Measurements from ENCODE around the gene LIPC.

The LIPC gene

GRCh38 chr15:58582160-58582559 lies 150.4 kb downstream of the LIPC start:
- no CpG with 5 or more reads among the region's 3 CpGs for WGBS, 2 donors (ENCODE audit: extremely low coverage in 2 of 2, insufficient read length in 2 of 2, insufficient replicate concordance in 1 of 2)
- Histone ChIP-seq H3K23ac (ENCODE audit: low read depth, low read length, poor library complexity) (no peak overlapping the region), H3K79me1 (ENCODE audit: low read depth, low read length) (no peaks in the 10 kb centered on the region), H3K9me3 (replicated peaks in 1 of 2; ENCODE audit: control insufficient read depth in 2 of 2, insufficient read depth in 1 of 2, low read depth in 1 of 2, low read length in 2 of 2) (no peaks in the 10 kb centered on the region), H3K27ac (replicated peaks; ENCODE audit: low read length) (no peak overlapping the region), H3K4me3 (ENCODE audit: low read length in 2 of 2) (no peak overlapping the region), H3K4me2 (ENCODE audit: insufficient read depth, low read length, poor library complexity, severe bottlenecking) (no peak overlapping the region), H2AFZ (ENCODE audit: low read length) (no peak overlapping the region), H3K4ac (ENCODE audit: low read length) (no peak overlapping the region), H4K91ac (ENCODE audit: low read depth, low read length, poor library complexity) (no peak overlapping the region), H2BK120ac (ENCODE audit: low read depth, low read length) (no peak overlapping the region), H3K14ac (ENCODE audit: low read length) (no peak overlapping the region), H3K27me3 (ENCODE audit: control insufficient read depth in 3 of 3, insufficient read depth in 3 of 3, low read depth in 1 of 3, low read length in 3 of 3) (no peaks in the 10 kb centered on the region), H3K9ac (ENCODE audit: low read depth, low read length, poor library complexity) (no peak overlapping the region), H3K18ac (ENCODE audit: low read length) (no peak overlapping the region), H4K8ac (ENCODE audit: low read depth, low read length) (no peak overlapping the region), H2BK5ac (ENCODE audit: low read length) (no peak overlapping the region), H2BK12ac (ENCODE audit: low read length) (no peak overlapping the region), H2AK5ac (ENCODE audit: low read depth, low read length) (no peak overlapping the region), H3K4me1 (ENCODE audit: control insufficient read depth in 2 of 2, insufficient read depth in 1 of 2, low read depth in 1 of 2, low read length in 2 of 2) (peaks cover 0 to 2% of the 10 kb centered on the region in 2 donors), H2BK15ac (ENCODE audit: low read length) (no peak overlapping the region), H3K36me3 (replicated peaks in 1 of 2; ENCODE audit: control insufficient read depth in 2 of 2, insufficient read depth in 2 of 2, low read length in 2 of 2) (no peaks in the 10 kb centered on the region)
- DNase-seq (ENCODE audit: low spot score): no peak

- Histone ChIP-seq H3K4me3 (ENCODE audit: low read length in 2 of 2) (no peak overlapping the region), H3K79me1 (ENCODE audit: low read depth, low read length) (no peaks in the 10 kb centered on the region), H2AFZ (ENCODE audit: low read length) (no peak overlapping the region), H2BK15ac (ENCODE audit: low read length) (no peak overlapping the region), H2AK5ac (ENCODE audit: low read depth, low read length) (no peak overlapping the region), H3K36me3 (replicated peaks in 1 of 2; ENCODE audit: control insufficient read depth in 2 of 2, insufficient read depth in 2 of 2, low read length in 2 of 2) (no peaks in the 10 kb centered on the region), H3K9me3 (replicated peaks in 1 of 2; ENCODE audit: control insufficient read depth in 2 of 2, insufficient read depth in 1 of 2, low read depth in 1 of 2, low read length in 2 of 2) (no peaks in the 10 kb centered on the region), H3K18ac (ENCODE audit: low read length) (no peak overlapping the region), H3K4ac (ENCODE audit: low read length) (no peak overlapping the region), H2BK12ac (ENCODE audit: low read length) (no peak overlapping the region), H2BK120ac (ENCODE audit: low read depth, low read length) (no peak overlapping the region), H3K9ac (ENCODE audit: low read depth, low read length, poor library complexity) (no peak overlapping the region), H4K91ac (ENCODE audit: low read depth, low read length, poor library complexity) (no peak overlapping the region), H3K27ac (replicated peaks; ENCODE audit: low read length) (no peak overlapping the region), H3K4me1 (ENCODE audit: control insufficient read depth in 2 of 2, insufficient read depth in 1 of 2, low read depth in 1 of 2, low read length in 2 of 2) (peaks cover 0 to 2% of the 10 kb centered on the region in 2 donors), H3K27me3 (ENCODE audit: control insufficient read depth in 3 of 3, insufficient read depth in 3 of 3, low read depth in 1 of 3, low read length in 3 of 3) (no peaks in the 10 kb centered on the region), H4K8ac (ENCODE audit: low read depth, low read length) (no peak overlapping the region), H3K4me2 (ENCODE audit: insufficient read depth, low read length, poor library complexity, severe bottlenecking) (no peak overlapping the region), H3K14ac (ENCODE audit: low read length) (no peak overlapping the region), H3K23ac (ENCODE audit: low read depth, low read length, poor library complexity) (no peak overlapping the region), H2BK5ac (ENCODE audit: low read length) (no peak overlapping the region)
- no CpG with 5 or more reads among the region's 3 CpGs for WGBS, 2 donors (ENCODE audit: extremely low coverage in 2 of 2, insufficient read length in 2 of 2, insufficient replicate concordance in 1 of 2)
- DNase-seq (ENCODE audit: low spot score): no peak
These were observed 151.5 kb downstream of the LIPC start for GRCh38 chr15:58583171-58583908.

GRCh38 chr15:58584789-58585461 lies 153.1 kb downstream of the LIPC start:
- Histone ChIP-seq H3K27ac (replicated peaks; ENCODE audit: low read length) (no peak overlapping the region), H4K8ac (ENCODE audit: low read depth, low read length) (no peak overlapping the region), H3K18ac (ENCODE audit: low read length) (no peak overlapping the region), H3K9ac (ENCODE audit: low read depth, low read length, poor library complexity) (no peak overlapping the region), H3K36me3 (replicated peaks in 1 of 2; ENCODE audit: control insufficient read depth in 2 of 2, insufficient read depth in 2 of 2, low read length in 2 of 2) (no peaks in the 10 kb centered on the region), H3K79me1 (ENCODE audit: low read depth, low read length) (no peaks in the 10 kb centered on the region), H3K23ac (ENCODE audit: low read depth, low read length, poor library complexity) (no peak overlapping the region), H2BK5ac (ENCODE audit: low read length) (no peak overlapping the region), H2BK120ac (ENCODE audit: low read depth, low read length) (no peak overlapping the region), H3K14ac (ENCODE audit: low read length) (no peak overlapping the region), H4K91ac (ENCODE audit: low read depth, low read length, poor library complexity) (no peak overlapping the region), H3K27me3 (ENCODE audit: control insufficient read depth in 3 of 3, insufficient read depth in 3 of 3, low read depth in 1 of 3, low read length in 3 of 3) (no peaks in the 10 kb centered on the region), H3K9me3 (replicated peaks in 1 of 2; ENCODE audit: control insufficient read depth in 2 of 2, insufficient read depth in 1 of 2, low read depth in 1 of 2, low read length in 2 of 2) (no peaks in the 10 kb centered on the region), H3K4ac (ENCODE audit: low read length) (no peak overlapping the region), H3K4me2 (ENCODE audit: insufficient read depth, low read length, poor library complexity, severe bottlenecking) (no peak overlapping the region), H2AK5ac (ENCODE audit: low read depth, low read length) (no peak overlapping the region), H3K4me3 (ENCODE audit: low read length in 2 of 2) (no peak overlapping the region), H2BK12ac (ENCODE audit: low read length) (no peak overlapping the region), H2AFZ (ENCODE audit: low read length) (no peak overlapping the region), H3K4me1 (ENCODE audit: control insufficient read depth in 2 of 2, insufficient read depth in 1 of 2, low read depth in 1 of 2, low read length in 2 of 2) (peaks cover 0 to 2% of the 10 kb centered on the region in 2 donors), H2BK15ac (ENCODE audit: low read length) (no peak overlapping the region)
- DNase-seq (ENCODE audit: low spot score): no peak
- no CpG with 5 or more reads among the region's 6 CpGs for WGBS, 2 donors (ENCODE audit: extremely low coverage in 2 of 2, insufficient read length in 2 of 2, insufficient replicate concordance in 1 of 2)

- Histone ChIP-seq H3K9me3 (replicated peaks in 1 of 2; ENCODE audit: control insufficient read depth in 2 of 2, insufficient read depth in 1 of 2, low read depth in 1 of 2, low read length in 2 of 2) (no peaks in the 10 kb centered on the region), H3K4me3 (ENCODE audit: low read length in 2 of 2) (no peak overlapping the region), H3K79me1 (ENCODE audit: low read depth, low read length) (no peaks in the 10 kb centered on the region), H3K4ac (ENCODE audit: low read length) (no peak overlapping the region), H2BK15ac (ENCODE audit: low read length) (no peak overlapping the region), H4K8ac (ENCODE audit: low read depth, low read length) (no peak overlapping the region), H3K4me2 (ENCODE audit: insufficient read depth, low read length, poor library complexity, severe bottlenecking) (no peak overlapping the region), H3K23ac (ENCODE audit: low read depth, low read length, poor library complexity) (no peak overlapping the region), H3K9ac (ENCODE audit: low read depth, low read length, poor library complexity) (no peak overlapping the region), H4K91ac (ENCODE audit: low read depth, low read length, poor library complexity) (no peak overlapping the region), H3K27ac (replicated peaks; ENCODE audit: low read length) (no peak overlapping the region), H3K14ac (ENCODE audit: low read length) (no peak overlapping the region), H2BK12ac (ENCODE audit: low read length) (no peak overlapping the region), H2AFZ (ENCODE audit: low read length) (no peak overlapping the region), H2AK5ac (ENCODE audit: low read depth, low read length) (no peak overlapping the region), H3K18ac (ENCODE audit: low read length) (no peak overlapping the region), H2BK120ac (ENCODE audit: low read depth, low read length) (no peak overlapping the region), H2BK5ac (ENCODE audit: low read length) (no peak overlapping the region), H3K4me1 (ENCODE audit: control insufficient read depth in 2 of 2, insufficient read depth in 1 of 2, low read depth in 1 of 2, low read length in 2 of 2) (peaks cover 0 to 2% of the 10 kb centered on the region in 2 donors), H3K36me3 (replicated peaks in 1 of 2; ENCODE audit: control insufficient read depth in 2 of 2, insufficient read depth in 2 of 2, low read length in 2 of 2) (no peaks in the 10 kb centered on the region), H3K27me3 (ENCODE audit: control insufficient read depth in 3 of 3, insufficient read depth in 3 of 3, low read depth in 1 of 3, low read length in 3 of 3) (no peaks in the 10 kb centered on the region)
- no CpG with 5 or more reads among the region's 5 CpGs for WGBS, 2 donors (ENCODE audit: extremely low coverage in 2 of 2, insufficient read length in 2 of 2, insufficient replicate concordance in 1 of 2)
- no peak for DNase-seq (ENCODE audit: low spot score)
These were observed 154.1 kb downstream of the LIPC start for GRCh38 chr15:58585693-58586443.

All from neuronal stem cell (in vitro differentiated cells).